Smooth muscle cell (in vitro differentiated cells): Measurements from ENCODE around the gene SIDT1. TPM values are rescaled to one million over a fixed set of nuclear protein-coding genes. Genes with fewer than 3 reads are reported as not detected.

ENCODE experiments used
- DNase-seq: peaks from one replicate; lab custom pipeline; 2025; ENCODE audit not compliant: unreplicated experiment; lab: John Stamatoyannopoulos, UW
- H2AFZ ChIP-seq: fragments of 200-600 bp; sonication (generic); 2 replicates; pipeline ENCODE4 v1.6.0; 2016; ENCODE audit warnings: antibody characterized with exemption, low read depth, mild to moderate bottlenecking
- H3F3A ChIP-seq: fragments of 200-600 bp; sonication (generic); 2 replicates; pipeline ENCODE4 v1.6.0; 2017; ENCODE audit warnings: antibody characterized with exemption, low read depth
- H3K27ac ChIP-seq: fragments of 200-600 bp; sonication (generic); 2 replicates; pipeline ENCODE4 v1.5.1; 2016; ENCODE audit warnings: low read depth, mild to moderate bottlenecking
- H3K27me3 ChIP-seq: fragments of 200-600 bp; sonication (generic); 2 replicates; pipeline ENCODE4 v1.6.1; 2016; ENCODE audit warnings: low read depth, mild to moderate bottlenecking
- H3K36me3 ChIP-seq: fragments of 200-600 bp; sonication (generic); 2 replicates; pipeline ENCODE4 v1.5.1; 2016; ENCODE audit warnings: low read depth
- H3K4me1 ChIP-seq: fragments of 200-600 bp; sonication (generic); 2 replicates; pipeline ENCODE4 v1.5.1; 2016; ENCODE audit warnings: low read depth
- H3K4me2 ChIP-seq: fragments of 200-600 bp; sonication (generic); 2 replicates; pipeline ENCODE4 v1.6.0; 2016; ENCODE audit warnings: mild to moderate bottlenecking
- H3K4me3 ChIP-seq: fragments of 200-600 bp; sonication (generic); 2 replicates; pipeline ENCODE4 v1.5.1; 2016; ENCODE audit warnings: mild to moderate bottlenecking
- H3K79me2 ChIP-seq: fragments of 200-600 bp; sonication (generic); 2 replicates; pipeline ENCODE4 v1.6.0; 2016; ENCODE audit warnings: low read depth, mild to moderate bottlenecking
- H3K9ac ChIP-seq: fragments of 200-600 bp; sonication (generic); 2 replicates; pipeline ENCODE4 v1.6.0; 2016; ENCODE audit warnings: low read depth
- H3K9me3 ChIP-seq: fragments of 200-600 bp; sonication (generic); replicated peaks from 2 replicates; pipeline ENCODE4 v1.5.1; 2016; ENCODE audit warnings: low read depth
- H4K20me1 ChIP-seq: fragments of 200-600 bp; sonication (generic); 2 replicates; pipeline ENCODE4 v1.6.0; 2016; ENCODE audit warnings: low read depth
- CTCF ChIP-seq: fragments of 200-600 bp; sonication (generic); IDR thresholded peaks from 2 replicates; pipeline ENCODE4 v1.5.1; 2017; ENCODE audit warnings: borderline replicate concordance, mild to moderate bottlenecking, antibody characterized with exemption; ENCODE audit not compliant: insufficient read depth, poor library complexity, severe bottlenecking
- WGBS: methylation state at CpG from one replicate; pipeline ENCODE4 v1.1.7; 2016; ENCODE audit warnings: low lambda C conversion rate; 5-methylcytosine and 5-hydroxymethylcytosine counted together
- polyA plus RNA-seq: library from polyadenylated mRNA; unstranded; fragments of >200 nt; fragmentation: Nextera tagmentation; extraction: Ambion mirVana; gene quantifications from 2 replicates; pipeline ENCODE4 v1.2.1, GENCODE V29; 2016
- total RNA-seq: library from RNA; depleted of rRNA; stranded (reverse); fragments of >200 nt; gene quantifications from 2 replicates; pipeline ENCODE4 v1.2.3, GENCODE V29; 2014

Gene SIDT1
- total and polyA plus RNA-seq, 2 experiments from 2014 or later: not detected

- peaks cover 14% of the 10 kb centered on the region for H3K27me3 ChIP-seq
- H3K4me1 ChIP-seq: no peaks in the 10 kb centered on the region
- H3K4me3 ChIP-seq: no peak overlapping the region
- no peaks in the 10 kb centered on the region for H3K79me2 ChIP-seq
- no peak for DNase-seq
- no peak overlapping the region for H3K27ac ChIP-seq
- H3K9ac ChIP-seq: no peak overlapping the region
- H2AFZ ChIP-seq: no peak overlapping the region
- no peak overlapping the region for H3K4me2 ChIP-seq
- no peaks in the 10 kb centered on the region for H3F3A ChIP-seq
- H4K20me1 ChIP-seq: no peaks in the 10 kb centered on the region
- 79% methylated on average over 2 of the region's 2 CpGs for WGBS
- no peaks in the 10 kb centered on the region for H3K9me3 ChIP-seq
- TF ChIP-seq CTCF: no peak
- H3K36me3 ChIP-seq: no peaks in the 10 kb centered on the region
Observed at GRCh38 chr3:113541519-113541918, 9.2 kb downstream of the SIDT1 start.

GRCh38 chr3:113545594-113545993, 13.2 kb downstream of the SIDT1 start:
- H3K9ac ChIP-seq: no peak overlapping the region
- H2AFZ ChIP-seq: no peak overlapping the region
- no peak for TF ChIP-seq CTCF
- H3K36me3 ChIP-seq: no peaks in the 10 kb centered on the region
- DNase-seq: no peak
- H3K9me3 ChIP-seq: no peaks in the 10 kb centered on the region
- no peaks in the 10 kb centered on the region for H3K4me1 ChIP-seq
- no peak overlapping the region for H3K4me2 ChIP-seq
- H3K27me3 ChIP-seq: no peaks in the 10 kb centered on the region
- H4K20me1 ChIP-seq: no peaks in the 10 kb centered on the region
- no peak overlapping the region for H3K4me3 ChIP-seq
- H3F3A ChIP-seq: no peaks in the 10 kb centered on the region
- no peaks in the 10 kb centered on the region for H3K79me2 ChIP-seq
- no peak overlapping the region for H3K27ac ChIP-seq
- WGBS: 88% methylated on average over 1 of the region's 1 CpG

GRCh38 chr3:113546414-113546893, 14.1 kb downstream of the SIDT1 start:
- 72% methylated on average over 3 of the region's 3 CpGs for WGBS

More at GRCh38 chr3:113546414-113546893, 14.1 kb downstream of the SIDT1 start:
- Histone ChIP-seq H2AFZ (no peak overlapping the region), H3K4me1 (no peaks in the 10 kb centered on the region), H3K4me3 (no peak overlapping the region), H3K27ac (no peak overlapping the region), H4K20me1 (no peaks in the 10 kb centered on the region), H3F3A (no peaks in the 10 kb centered on the region), H3K9me3 (no peaks in the 10 kb centered on the region), H3K4me2 (no peak overlapping the region), H3K79me2 (no peaks in the 10 kb centered on the region), H3K36me3 (no peaks in the 10 kb centered on the region), H3K9ac (no peak overlapping the region), H3K27me3 (no peaks in the 10 kb centered on the region)
- TF ChIP-seq CTCF: no peak
- no peak for DNase-seq
